ENCODE results near the gene NISCH.

GRCh38 chr3:52458031-52458760, 2.8 kb downstream of the NISCH start:
- TF ChIP-seq CTCF (IDR thresholded peaks at IDR 0.05) (no peak), EP300 (IDR thresholded peaks at IDR 0.05) (no peak), POLR2A (IDR thresholded peaks at IDR 0.05) (no peak)

Data from ovary (tissue), 3 donors.